ENCODE results near the gene TELO2. TPM values are rescaled to one million over a fixed set of nuclear protein-coding genes. Genes with fewer than 3 reads are reported as not detected.

Gene TELO2
- total RNA-seq, 2 donors from 2014 or later, result 85.0 to 91.7 TPM

GRCh38 chr16:1519831-1520230 is 26.7 kb downstream of the TELO2 start:
- Histone ChIP-seq H3K36me3 (ENCODE audit: control insufficient read depth, insufficient read depth, low read length) (no peaks in the 10 kb centered on the region), H3K27ac (ENCODE audit: low read depth, low read length) (no peak overlapping the region), H3K4me3 (ENCODE audit: low read length) (no peak overlapping the region), H3K4me1 (ENCODE audit: control insufficient read depth, insufficient read depth, low read length) (no peaks in the 10 kb centered on the region), H3K27me3 (ENCODE audit: control insufficient read depth, insufficient read depth, low read length, poor library complexity, severe bottlenecking) (no peaks in the 10 kb centered on the region), H3K9me3 (ENCODE audit: control insufficient read depth, low read length) (peaks cover 6% of the 10 kb centered on the region), H3K9ac (ENCODE audit: extremely low read depth, low read length, poor library complexity, severe bottlenecking) (no peak overlapping the region)
- DNase-seq, result no peak
- 94 to 98% methylated on average over 11 to 17 of the region's 17 CpGs for WGBS, 2 experiments (ENCODE audit: insufficient coverage in 1 of 2, insufficient read length in 1 of 2)
- Mint-ChIP-seq H3K27me3 (ENCODE audit: insufficient read depth) (no peaks in the 10 kb centered on the region), H3K4me3 (no peak overlapping the region), H3K4me1 (no peaks in the 10 kb centered on the region), H3K27ac (no peak overlapping the region), H3K9me3 (peaks cover 5% of the 10 kb centered on the region), H3K36me3 (ENCODE audit: low read depth) (peaks cover 14% of the 10 kb centered on the region)
- TF ChIP-seq CTCF (conservative IDR thresholded peaks at IDR 0.05), result no peak

GRCh38 chr16:1520461-1520860 is 27.3 kb downstream of the TELO2 start:
- Mint-ChIP-seq H3K36me3 (ENCODE audit: low read depth) (peaks cover 11% of the 10 kb centered on the region), H3K4me1 (no peaks in the 10 kb centered on the region), H3K4me3 (no peak overlapping the region), H3K9me3 (no peaks in the 10 kb centered on the region), H3K27ac (no peak overlapping the region), H3K27me3 (ENCODE audit: insufficient read depth) (no peaks in the 10 kb centered on the region)
- no peak overlapping the region for H3K27ac ChIP-seq (ENCODE audit: low read depth, low read length)
- H3K9ac ChIP-seq (ENCODE audit: extremely low read depth, low read length, poor library complexity, severe bottlenecking), result no peak overlapping the region
- no peaks in the 10 kb centered on the region for H3K4me1 ChIP-seq (ENCODE audit: control insufficient read depth, insufficient read depth, low read length)
- DNase-seq, result no peak
- H3K27me3 ChIP-seq (ENCODE audit: control insufficient read depth, insufficient read depth, low read length, poor library complexity, severe bottlenecking), result no peaks in the 10 kb centered on the region
- no peaks in the 10 kb centered on the region for H3K36me3 ChIP-seq (ENCODE audit: control insufficient read depth, insufficient read depth, low read length)
- WGBS, 2 experiments (ENCODE audit: insufficient coverage in 1 of 2, insufficient read length in 1 of 2), result 95 to 96% methylated on average over 15 to 19 of the region's 19 CpGs
- no peak overlapping the region for H3K4me3 ChIP-seq (ENCODE audit: low read length)
- no peak for TF ChIP-seq CTCF (conservative IDR thresholded peaks at IDR 0.05)
- H3K9me3 ChIP-seq (ENCODE audit: control insufficient read depth, low read length), result no peaks in the 10 kb centered on the region

GRCh38 chr16:1523581-1524245 is 30.6 kb downstream of the TELO2 start:
- no peak overlapping the region for H3K27ac Mint-ChIP-seq

More at GRCh38 chr16:1523581-1524245, 30.6 kb downstream of the TELO2 start:
- no peaks in the 10 kb centered on the region for H3K27me3 ChIP-seq (ENCODE audit: control insufficient read depth, insufficient read depth, low read length, poor library complexity, severe bottlenecking)
- H3K4me1 ChIP-seq (ENCODE audit: control insufficient read depth, insufficient read depth, low read length), result no peaks in the 10 kb centered on the region
- H3K9ac ChIP-seq (ENCODE audit: extremely low read depth, low read length, poor library complexity, severe bottlenecking), result no peak overlapping the region
- Mint-ChIP-seq H3K4me1 (no peaks in the 10 kb centered on the region), H3K27me3 (ENCODE audit: insufficient read depth) (no peaks in the 10 kb centered on the region), H3K4me3 (no peak overlapping the region), H3K9me3 (no peaks in the 10 kb centered on the region), H3K36me3 (ENCODE audit: low read depth) (peaks cover 7% of the 10 kb centered on the region)
- DNase-seq, result no peak
- no peak for TF ChIP-seq CTCF (conservative IDR thresholded peaks at IDR 0.05)
- no peak overlapping the region for H3K27ac ChIP-seq (ENCODE audit: low read depth, low read length)
- no peaks in the 10 kb centered on the region for H3K36me3 ChIP-seq (ENCODE audit: control insufficient read depth, insufficient read depth, low read length)
- H3K9me3 ChIP-seq (ENCODE audit: control insufficient read depth, low read length), result no peaks in the 10 kb centered on the region
- 91 to 95% methylated on average over 21 to 30 of the region's 30 CpGs for WGBS, 2 experiments (ENCODE audit: insufficient coverage in 1 of 2, insufficient read length in 1 of 2)
- H3K4me3 ChIP-seq (ENCODE audit: low read length), result no peak overlapping the region
